ENCODE results near the gene RPS19. TPM values are rescaled to one million over a fixed set of nuclear protein-coding genes. Genes with fewer than 3 reads are reported as not detected.

Gene RPS19
- total and polyA plus RNA-seq, 7 donors = 593 to 2,236 (median 962) TPM

GRCh38 chr19:41918653-41919244, 58.7 kb downstream of the RPS19 start:
- WGBS, 3 donors = 89 to 90% (median 89%) methylated on average over 5 of the region's 5 CpGs
- Histone ChIP-seq H3K4me1 (no peaks in the 10 kb centered on the region), H3K27me3 (ENCODE audit: insufficient read depth in 3 of 3, low read length in 2 of 3) (peaks cover 0 to 77% (median 35%) of the 10 kb centered on the region in 3 donors), H3K4me3 (no peak overlapping the region), H3K27ac (no peak overlapping the region), H3K36me3 (ENCODE audit: insufficient read depth in 1 of 2, low read depth in 1 of 2) (no peaks in the 10 kb centered on the region), H3K9me3 (no peaks in the 10 kb centered on the region)
- intact Hi-C loops (cut with DNase I) = no loop called here
- no peak for ATAC-seq
- no peak for TF ChIP-seq CTCF (IDR thresholded peaks at IDR 0.05)
- no peak for DNase-seq

GRCh38 chr19:41919948-41920712, 60.1 kb downstream of the RPS19 start:
- intact Hi-C loops (cut with DNase I) = no loop called here
- H3K4me1 ChIP-seq = no peaks in the 10 kb centered on the region
- DNase-seq (no peak), ATAC-seq (no peak)
- no peaks in the 10 kb centered on the region for H3K9me3 ChIP-seq
- 83 to 86% (median 85%) methylated on average over 33 of the region's 33 CpGs for WGBS, 3 donors
- H3K36me3 ChIP-seq (ENCODE audit: insufficient read depth in 1 of 2, low read depth in 1 of 2) = no peaks in the 10 kb centered on the region
- H3K4me3 ChIP-seq = no peak overlapping the region
- no peak for TF ChIP-seq CTCF (IDR thresholded peaks at IDR 0.05)
- no peak overlapping the region for H3K27ac ChIP-seq
- peaks cover 0 to 87% (median 33%) of the 10 kb centered on the region in 3 donors for H3K27me3 ChIP-seq (ENCODE audit: insufficient read depth in 3 of 3, low read length in 2 of 3)

- no peak for DNase-seq
These were observed 61.0 kb downstream of the RPS19 start for GRCh38 chr19:41920882-41921576.

More at GRCh38 chr19:41920882-41921576, 61.0 kb downstream of the RPS19 start:
- no peak overlapping the region for H3K27ac ChIP-seq
- no peaks in the 10 kb centered on the region for H3K36me3 ChIP-seq (ENCODE audit: insufficient read depth in 1 of 2, low read depth in 1 of 2)
- intact Hi-C loops (cut with DNase I) = no loop called here
- peaks cover 0 to 87% (median 39%) of the 10 kb centered on the region in 3 donors for H3K27me3 ChIP-seq (ENCODE audit: insufficient read depth in 3 of 3, low read length in 2 of 3)
- no peak for ATAC-seq
- WGBS, 3 donors = 3 to 6% (median 3%) methylated on average over 26 of the region's 26 CpGs
- no peaks in the 10 kb centered on the region for H3K9me3 ChIP-seq
- no peaks in the 10 kb centered on the region for H3K4me1 ChIP-seq
- H3K4me3 ChIP-seq = no peak overlapping the region
- no peak for TF ChIP-seq CTCF (IDR thresholded peaks at IDR 0.05)
